Body of pancreas (tissue), 4 donors: Measurements from ENCODE around the gene NFATC2. TPM values are rescaled to one million over a fixed set of nuclear protein-coding genes. Genes with fewer than 3 reads are reported as not detected.

ENCODE experiments used
- ATAC-seq: fragments of 150-250 bp; one replicate; pipeline ENCODE4 v1.9.1; 2016
- DNase-seq, 4 donors: peaks; one replicate each; pipeline ENCODE4 v3.0.0-alpha.2; 2019
- H3K27ac ChIP-seq, 4 donors: fragments of 200-600 bp; sonication (generic); 1 replicate in 3 of 4; 2 replicates in 1 of 4; pipeline versions ENCODE4 v1.5.1 to v1.6.1; 2016 to 2019; ENCODE audit warnings: mild to moderate bottlenecking in 1 of 4, mixed read lengths in 1 of 4, moderate library complexity in 1 of 4
- H3K27me3 ChIP-seq, 2 donors: fragments of 200-600 bp; sonication (generic); one replicate each; pipeline ENCODE4 v1.6.0; 2016; ENCODE audit warnings: mild to moderate bottlenecking in 1 of 2
- H3K36me3 ChIP-seq, 2 donors: fragments of 200-600 bp; sonication (generic); replicated peaks in 1 of 2; 2 replicates each; pipeline ENCODE4 v1.5.1; 2016; ENCODE audit warnings: low read depth in 2 of 2; ENCODE audit not compliant: insufficient read depth in 1 of 2
- H3K4me1 ChIP-seq: fragments of 200-600 bp; sonication (generic); one replicate; pipeline ENCODE4 v1.6.0; 2016
- H3K4me3 ChIP-seq, 2 donors: fragments of 200-600 bp; sonication (generic); 1 replicate in 1 of 2; 2 replicates in 1 of 2; pipeline ENCODE4 v1.5.1; 2016 to 2019
- H3K9me3 ChIP-seq, 3 donors: fragments of 200-600 bp; sonication (generic); 1 replicate in 2 of 3; 2 replicates in 1 of 3; pipeline ENCODE4 v1.5.1; 2016
- POLR2A ChIP-seq, 3 donors: fragments of 450-650 bp; IDR thresholded peaks; one replicate each; pipeline ENCODE4 v1.6.1; 2016; ENCODE audit warnings: antibody characterized with exemption in 3 of 3, mild to moderate bottlenecking in 2 of 3
- WGBS, 2 donors: methylation state at CpG; one replicate each; pipeline ENCODE4 v1.1.5; 2017; 5-methylcytosine and 5-hydroxymethylcytosine counted together
- intact Hi-C: fragments of 100-400 bp; cut with DNase I; formaldehyde crosslinking; loops from one replicate; pipeline ENCODE4 v1.15.1; 2023
- total RNA-seq, 2 donors: library from RNA; depleted of rRNA; stranded (reverse); fragments of >200 nt; gene quantifications; one replicate each; pipeline ENCODE4 v1.1.0, GENCODE V29; 2016
- TF ChIP-seq, protein P1 (sequence below), 7 experiments: fragments of 450-650 bp in 4 of 7; fragments of 200-600 bp in 3 of 7; sonication (generic) in 3 of 7; IDR thresholded peaks; one replicate each; pipeline ENCODE4 v1.5.1; 2016 to 2019; ENCODE audit warnings: antibody characterized with exemption in 7 of 7

NFATC2 gene
- total RNA-seq, 2 donors from 2014 or later, result 4.9 to 7.6 TPM

DNA sequence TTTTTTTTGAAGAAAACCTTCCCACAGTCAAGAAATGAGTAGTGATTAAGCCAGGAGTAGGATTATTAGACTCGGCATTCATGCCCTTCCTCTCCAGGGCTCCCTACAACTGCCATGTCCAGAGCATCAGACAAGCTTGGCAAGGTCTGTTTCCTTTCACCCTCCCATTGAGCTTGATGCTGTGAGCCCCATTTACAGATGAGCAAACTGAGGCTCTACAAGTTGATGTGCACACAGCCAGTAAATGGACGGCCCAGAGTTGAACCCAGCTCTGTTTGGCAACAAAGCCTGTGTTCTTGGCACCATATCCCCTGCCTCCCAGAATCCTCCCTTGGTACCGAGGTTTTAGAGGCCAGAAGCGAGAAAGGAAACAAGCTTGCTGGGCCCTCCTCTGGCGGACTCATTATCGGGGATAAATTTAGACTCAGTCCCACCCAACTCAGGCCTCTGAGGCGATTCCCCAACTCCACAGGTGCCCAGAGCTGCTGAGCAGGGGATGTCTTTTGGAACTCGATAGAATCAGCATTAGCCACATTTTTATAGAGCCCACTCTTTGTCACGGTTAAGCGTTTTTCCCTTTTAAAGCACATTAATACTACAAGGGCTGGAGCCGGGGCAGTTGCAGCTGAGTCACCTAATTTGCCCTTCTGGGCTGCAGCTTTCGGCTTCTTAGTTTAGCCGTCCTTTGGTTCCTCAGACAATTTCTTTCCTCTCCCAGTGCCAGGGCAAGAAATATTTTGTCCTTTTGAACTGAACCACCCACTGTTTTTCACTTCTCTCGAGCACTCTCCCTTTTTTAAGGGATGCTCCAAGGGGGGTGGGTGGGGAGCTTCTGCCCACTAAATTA lies 23.0 kb upstream of the NFATC2 start:
- ATAC-seq, result no peak
- 63 to 76% methylated on average over 14 of the region's 14 CpGs for WGBS, 2 donors

DNA sequence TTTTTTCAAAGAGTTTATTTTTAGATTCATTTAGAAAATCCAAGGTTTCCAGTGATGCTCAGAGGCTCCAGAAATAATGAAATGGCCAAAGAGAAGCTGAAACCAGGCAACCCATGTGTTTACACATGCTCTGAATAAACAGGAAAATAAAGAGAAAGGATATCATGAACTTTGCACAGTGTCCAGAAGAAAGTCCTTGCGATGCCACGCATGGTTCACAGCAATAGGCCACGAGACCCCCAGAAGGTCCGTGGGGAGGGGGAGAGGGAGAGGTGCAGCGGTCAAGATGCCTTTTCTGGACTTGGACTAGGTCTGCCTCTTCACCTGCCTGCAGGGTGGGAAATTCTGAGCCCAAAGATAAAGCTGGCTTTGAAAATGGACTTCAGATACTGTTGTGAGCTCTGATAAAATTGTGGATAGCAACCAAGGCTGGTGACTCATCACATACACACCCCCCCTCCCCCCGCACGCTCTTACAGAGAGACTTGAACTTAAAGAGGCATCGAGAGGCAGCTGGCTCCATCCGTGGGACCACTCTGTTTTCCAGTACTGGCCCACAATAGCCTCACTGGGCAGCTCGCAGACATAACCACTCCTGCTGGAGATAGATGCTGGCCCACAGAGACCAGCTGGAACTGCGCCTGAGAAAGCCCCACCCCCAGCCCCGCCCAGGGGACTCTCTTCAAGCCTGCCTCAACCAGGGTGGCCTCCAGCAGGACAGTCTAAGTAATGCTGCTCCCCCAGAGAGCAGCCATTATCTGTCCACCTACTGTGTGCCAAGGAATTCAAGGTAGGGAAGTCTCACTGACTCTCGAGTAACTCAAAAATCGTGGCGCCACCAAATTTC lies 21.2 kb upstream of the NFATC2 start:
- H3K9me3 ChIP-seq, result no peaks in the 10 kb centered on the region
- H3K36me3 ChIP-seq, result no peaks in the 10 kb centered on the region
- no peak overlapping the region for H3K4me3 ChIP-seq
- 30 to 31% methylated on average over 13 to 15 of the region's 15 CpGs for whole genome bisulfite sequencing, 2 donors
- TF ChIP-seq POLR2A (IDR thresholded peaks at IDR 0.05), result no peak
- TF ChIP-seq, protein P1, sequence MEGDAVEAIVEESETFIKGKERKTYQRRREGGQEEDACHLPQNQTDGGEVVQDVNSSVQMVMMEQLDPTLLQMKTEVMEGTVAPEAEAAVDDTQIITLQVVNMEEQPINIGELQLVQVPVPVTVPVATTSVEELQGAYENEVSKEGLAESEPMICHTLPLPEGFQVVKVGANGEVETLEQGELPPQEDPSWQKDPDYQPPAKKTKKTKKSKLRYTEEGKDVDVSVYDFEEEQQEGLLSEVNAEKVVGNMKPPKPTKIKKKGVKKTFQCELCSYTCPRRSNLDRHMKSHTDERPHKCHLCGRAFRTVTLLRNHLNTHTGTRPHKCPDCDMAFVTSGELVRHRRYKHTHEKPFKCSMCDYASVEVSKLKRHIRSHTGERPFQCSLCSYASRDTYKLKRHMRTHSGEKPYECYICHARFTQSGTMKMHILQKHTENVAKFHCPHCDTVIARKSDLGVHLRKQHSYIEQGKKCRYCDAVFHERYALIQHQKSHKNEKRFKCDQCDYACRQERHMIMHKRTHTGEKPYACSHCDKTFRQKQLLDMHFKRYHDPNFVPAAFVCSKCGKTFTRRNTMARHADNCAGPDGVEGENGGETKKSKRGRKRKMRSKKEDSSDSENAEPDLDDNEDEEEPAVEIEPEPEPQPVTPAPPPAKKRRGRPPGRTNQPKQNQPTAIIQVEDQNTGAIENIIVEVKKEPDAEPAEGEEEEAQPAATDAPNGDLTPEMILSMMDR (IDR thresholded peaks at IDR 0.05), result no peak
- peaks cover 38% of the 10 kb centered on the region for H3K4me1 ChIP-seq
- H3K27ac ChIP-seq, result peak overlapping the region in 1 of 4 donors; percentile 35
- DNase-seq, result peak; percentile 51 to 61 (median 56)
- intact Hi-C loops, result no loop called here
- peak; percentile 53 for ATAC-seq
- H3K27me3 ChIP-seq, result peaks cover 0 to 19% of the 10 kb centered on the region in 2 donors

More for the DNA sequence above, 23.0 kb upstream of the NFATC2 start:
- H3K4me3 ChIP-seq, result no peak overlapping the region
- intact Hi-C loops, result no loop called here
- DNase-seq, result no peak
- TF ChIP-seq POLR2A (IDR thresholded peaks at IDR 0.05), result no peak
- TF ChIP-seq, protein P1 (IDR thresholded peaks at IDR 0.05), result no peak
- H3K27ac ChIP-seq, result no peak overlapping the region
- no peaks in the 10 kb centered on the region for H3K9me3 ChIP-seq
- H3K36me3 ChIP-seq, result no peaks in the 10 kb centered on the region
- peaks cover 0 to 6% of the 10 kb centered on the region in 2 donors for H3K27me3 ChIP-seq
- peaks cover 35% of the 10 kb centered on the region for H3K4me1 ChIP-seq

DNA sequence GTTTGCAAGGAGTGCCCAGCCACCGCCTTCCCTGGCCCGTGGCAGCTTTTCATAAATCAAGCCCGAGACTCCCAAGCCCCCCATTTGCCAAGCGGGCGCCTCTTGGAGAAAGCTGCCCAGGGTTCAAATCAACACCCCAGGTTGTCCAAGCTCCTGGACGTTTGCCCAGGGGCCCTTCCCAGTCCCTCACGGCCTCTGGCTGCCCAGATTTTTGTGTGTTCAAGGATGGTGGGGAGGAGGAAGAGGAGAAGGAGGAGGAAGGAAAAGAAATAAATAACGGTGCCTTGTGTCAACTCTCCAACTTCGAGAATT lies 20.6 kb upstream of the NFATC2 start:
- no peaks in the 10 kb centered on the region for H3K9me3 ChIP-seq
- peaks cover 0 to 22% of the 10 kb centered on the region in 2 donors for H3K27me3 ChIP-seq
- H3K36me3 ChIP-seq, result no peaks in the 10 kb centered on the region
- H3K4me3 ChIP-seq, result no peak overlapping the region
- intact Hi-C loops, result no loop called here
- ATAC-seq (no peak), DNase-seq (no peak)
- H3K4me1 ChIP-seq, result peaks cover 38% of the 10 kb centered on the region
- TF ChIP-seq POLR2A (IDR thresholded peaks at IDR 0.05), result no peak
- TF ChIP-seq, protein P1 (IDR thresholded peaks at IDR 0.05), result no peak
- WGBS, 2 donors, result 1% methylated on average over 6 to 9 of the region's 9 CpGs
- H3K27ac ChIP-seq, result peak overlapping the region in 3 of 4 donors; percentile 11 to 67 (median 40)

DNA sequence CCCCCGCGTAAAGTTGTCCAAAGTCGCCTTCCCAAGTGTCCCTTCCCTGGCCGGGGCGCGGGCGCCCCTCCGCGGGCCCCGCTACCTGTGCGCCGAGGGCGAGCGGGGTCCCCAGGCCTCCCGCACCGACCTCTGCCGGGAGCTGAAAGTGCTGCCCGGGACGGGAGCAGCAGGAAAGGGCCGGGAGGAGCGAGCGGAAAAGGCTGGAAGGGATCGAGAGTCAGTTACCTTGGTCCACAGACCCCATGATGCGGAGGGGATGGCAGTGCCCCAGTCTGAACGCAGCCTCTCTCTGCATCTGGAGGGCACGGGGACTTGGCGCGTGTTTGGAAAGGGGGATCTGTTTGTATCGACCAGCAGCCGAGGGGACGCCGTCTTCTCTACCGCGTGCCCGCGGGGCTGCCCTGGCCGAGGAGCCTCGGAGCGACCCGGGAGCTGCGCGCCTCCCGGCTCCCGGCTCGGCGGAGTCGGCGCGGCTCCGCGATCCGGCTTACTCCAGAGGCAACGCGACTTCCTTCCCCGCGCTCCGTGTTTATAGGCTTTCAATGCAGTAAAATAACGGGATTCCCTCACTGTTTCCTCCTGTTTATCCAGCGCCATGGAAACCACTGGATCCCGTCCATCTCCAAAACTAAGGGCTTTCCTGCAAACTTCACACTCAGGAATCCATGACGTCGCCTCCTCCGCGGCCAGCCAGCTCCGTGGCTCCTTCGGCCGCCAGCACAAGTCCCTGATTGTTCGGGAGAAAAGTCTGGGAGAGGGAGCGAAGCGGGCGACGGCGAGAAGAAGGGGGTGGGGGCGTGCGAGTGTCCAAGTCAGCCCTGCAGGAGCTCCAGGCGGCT lies 20.0 kb upstream of the NFATC2 start:
- WGBS, 2 donors, result 0% methylated on average over 27 to 68 of the region's 76 CpGs
- Histone ChIP-seq H3K27ac (peak overlapping the region; percentile 30 to 67 (median 41)), H3K4me3 (peak overlapping the region in 1 of 2 donors; percentile 13), H3K9me3 (no peaks in the 10 kb centered on the region), H3K36me3 (no peaks in the 10 kb centered on the region), H3K27me3 (peaks cover 0 to 22% of the 10 kb centered on the region in 2 donors), H3K4me1 (peaks cover 38% of the 10 kb centered on the region)
- TF ChIP-seq, protein P1 (IDR thresholded peaks at IDR 0.05), result peak in 2 of 7 experiments; percentile 9 to 18
- TF ChIP-seq POLR2A (IDR thresholded peaks at IDR 0.05), result peak in 1 of 3 donors; percentile 43
- ATAC-seq, result peak; percentile 81
- intact Hi-C loops, result no loop called here
- DNase-seq, result peak; percentile 61 to 79 (median 73)
